ENCODE data around the gene SLC16A9.

- TF ChIP-seq, protein P1, sequence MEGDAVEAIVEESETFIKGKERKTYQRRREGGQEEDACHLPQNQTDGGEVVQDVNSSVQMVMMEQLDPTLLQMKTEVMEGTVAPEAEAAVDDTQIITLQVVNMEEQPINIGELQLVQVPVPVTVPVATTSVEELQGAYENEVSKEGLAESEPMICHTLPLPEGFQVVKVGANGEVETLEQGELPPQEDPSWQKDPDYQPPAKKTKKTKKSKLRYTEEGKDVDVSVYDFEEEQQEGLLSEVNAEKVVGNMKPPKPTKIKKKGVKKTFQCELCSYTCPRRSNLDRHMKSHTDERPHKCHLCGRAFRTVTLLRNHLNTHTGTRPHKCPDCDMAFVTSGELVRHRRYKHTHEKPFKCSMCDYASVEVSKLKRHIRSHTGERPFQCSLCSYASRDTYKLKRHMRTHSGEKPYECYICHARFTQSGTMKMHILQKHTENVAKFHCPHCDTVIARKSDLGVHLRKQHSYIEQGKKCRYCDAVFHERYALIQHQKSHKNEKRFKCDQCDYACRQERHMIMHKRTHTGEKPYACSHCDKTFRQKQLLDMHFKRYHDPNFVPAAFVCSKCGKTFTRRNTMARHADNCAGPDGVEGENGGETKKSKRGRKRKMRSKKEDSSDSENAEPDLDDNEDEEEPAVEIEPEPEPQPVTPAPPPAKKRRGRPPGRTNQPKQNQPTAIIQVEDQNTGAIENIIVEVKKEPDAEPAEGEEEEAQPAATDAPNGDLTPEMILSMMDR (conservative IDR thresholded peaks at IDR 0.05 in 1 of 2, IDR thresholded peaks at IDR 0.05 in 1 of 2; ENCODE audit: extremely low read depth in 1 of 2, insufficient read depth in 1 of 2, low read depth in 1 of 2, low read length in 2 of 2): no peak
- TF ChIP-seq EZH2 (IDR thresholded peaks at IDR 0.05; ENCODE audit: borderline replicate concordance, low read length): no peak
Measured at GRCh38 chr10:59648711-59649201, 60.9 kb downstream of the SLC16A9 start.

All from mammary epithelial cell (primary cell).